PC-3 (cell line): Measurements from ENCODE around the gene SPTLC2. TPM values are rescaled to one million over a fixed set of nuclear protein-coding genes. Genes with fewer than 3 reads are reported as not detected.

Experiments
- ATAC-seq: fragments of 200-7000 bp; cut with Tn5 transposase; 2 replicates; pipeline ENCODE4 v1.9.1; 2020; ENCODE audit warnings: mild to moderate bottlenecking, moderate library complexity
- BruUV-seq: library from RNA; stranded (reverse); fragments of 400-500 nt; replicated peaks from 2 replicates; lab custom pipeline; 2021; lab: Mats Ljungman, UMichigan
- CTCF ChIA-PET: fragments of 300-600 bp; sonication (Branson Sonifier 250); formaldehyde crosslinking; loops from one replicate; lab custom pipeline; 2022; ENCODE audit warnings: antibody characterized with exemption; lab: Charles Lee
- POLR2A ChIA-PET: fragments of 300-600 bp; sonication (Branson Sonifier 250); formaldehyde crosslinking; loops from one replicate; lab custom pipeline; 2022; ENCODE audit warnings: antibody characterized with exemption; ENCODE audit not compliant: unreplicated experiment; lab: Charles Lee
- DNase-seq: peaks from one replicate; pipeline ENCODE4 v3.0.0-alpha.2; 2015
- H2AFZ ChIP-seq: fragments of 300-600 bp; sonication (generic); 2 replicates; pipeline ENCODE4 v1.6.0; 2016; ENCODE audit warnings: antibody characterized with exemption, low read length
- H3F3A ChIP-seq: fragments of 300-600 bp; sonication (generic); one replicate; pipeline ENCODE4 v1.6.0; 2017; ENCODE audit warnings: antibody characterized with exemption, low read length, control low read depth, mild to moderate bottlenecking; ENCODE audit not compliant: unreplicated experiment
- H3K27ac ChIP-seq: fragments of 300-600 bp; sonication (generic); 2 replicates; pipeline ENCODE4 v1.5.1; 2016; ENCODE audit warnings: mild to moderate bottlenecking, low read length
- H3K27me3 ChIP-seq: fragments of 300-600 bp; sonication (generic); 2 replicates; pipeline ENCODE4 v1.6.1; 2016; ENCODE audit warnings: low read length, mixed read lengths
- H3K36me3 ChIP-seq: fragments of 300-600 bp; sonication (generic); 2 replicates; pipeline ENCODE4 v1.6.1; 2016; ENCODE audit warnings: low read depth, mixed run types, low read length, mixed read lengths
- H3K4me1 ChIP-seq: fragments of 300-600 bp; sonication (generic); 2 replicates; pipeline ENCODE4 v1.5.1; 2016; ENCODE audit warnings: low read length; ENCODE audit not compliant: insufficient read depth
- H3K4me2 ChIP-seq: fragments of 300-600 bp; sonication (generic); 2 replicates; pipeline ENCODE4 v1.6.0; 2016; ENCODE audit warnings: low read length
- H3K4me3 ChIP-seq: fragments of 300-600 bp; sonication (generic); 2 replicates; pipeline ENCODE4 v1.5.1; 2016; ENCODE audit warnings: mild to moderate bottlenecking, low read length, mixed read lengths
- H3K79me2 ChIP-seq: fragments of 300-600 bp; sonication (generic); 2 replicates; pipeline ENCODE4 v1.6.1; 2017; ENCODE audit warnings: low read length, mixed read lengths
- H3K9ac ChIP-seq: fragments of 300-600 bp; sonication (generic); 2 replicates; pipeline ENCODE4 v1.6.0; 2016; ENCODE audit warnings: mild to moderate bottlenecking, low read length
- H3K9me2 ChIP-seq: fragments of 300-600 bp; sonication (generic); replicated peaks from 2 replicates; pipeline ENCODE4 v1.6.1; 2016; ENCODE audit warnings: mixed run types, low read length, mixed read lengths
- H3K9me3 ChIP-seq: fragments of 300-600 bp; sonication (generic); 2 replicates; pipeline ENCODE4 v1.6.1; 2016; ENCODE audit warnings: low read length, mixed read lengths
- H4K20me1 ChIP-seq: fragments of 300-600 bp; sonication (generic); 2 replicates; pipeline ENCODE4 v1.6.1; 2016; ENCODE audit warnings: low read length, mixed read lengths
- EZH2 ChIP-seq: fragments of 300-600 bp; sonication (generic); IDR thresholded peaks from one replicate; pipeline ENCODE4 v1.6.1; 2017; ENCODE audit warnings: antibody characterized with exemption, mild to moderate bottlenecking, low read length; ENCODE audit not compliant: unreplicated experiment
- EZH2phosphoT487 ChIP-seq: fragments of 300-600 bp; sonication (generic); IDR thresholded peaks from 2 replicates; pipeline ENCODE4 v1.6.1; 2018; ENCODE audit warnings: mild to moderate bottlenecking, antibody characterized with exemption, low read length, borderline replicate concordance
- intact Hi-C: fragments of 100-400 bp; cut with micrococcal nuclease; formaldehyde crosslinking; loops from 2 replicates; pipeline ENCODE4 v1.9.0; 2023
- total RNA-seq: library from RNA; depleted of rRNA; stranded (reverse); fragments of >200 nt; gene quantifications from 2 replicates; pipeline ENCODE4 v1.2.3, GENCODE V29; 2014
- TF ChIP-seq, protein P1 (sequence below): fragments of 300-600 bp; sonication (generic); conservative IDR thresholded peaks from 2 replicates; pipeline ENCODE4 v1.5.1; 2017; ENCODE audit warnings: antibody characterized with exemption, low read depth, mild to moderate bottlenecking, low read length

SPTLC2 gene
- total RNA-seq, 1 experiment from 2014 or later = 27.6 TPM

DNA sequence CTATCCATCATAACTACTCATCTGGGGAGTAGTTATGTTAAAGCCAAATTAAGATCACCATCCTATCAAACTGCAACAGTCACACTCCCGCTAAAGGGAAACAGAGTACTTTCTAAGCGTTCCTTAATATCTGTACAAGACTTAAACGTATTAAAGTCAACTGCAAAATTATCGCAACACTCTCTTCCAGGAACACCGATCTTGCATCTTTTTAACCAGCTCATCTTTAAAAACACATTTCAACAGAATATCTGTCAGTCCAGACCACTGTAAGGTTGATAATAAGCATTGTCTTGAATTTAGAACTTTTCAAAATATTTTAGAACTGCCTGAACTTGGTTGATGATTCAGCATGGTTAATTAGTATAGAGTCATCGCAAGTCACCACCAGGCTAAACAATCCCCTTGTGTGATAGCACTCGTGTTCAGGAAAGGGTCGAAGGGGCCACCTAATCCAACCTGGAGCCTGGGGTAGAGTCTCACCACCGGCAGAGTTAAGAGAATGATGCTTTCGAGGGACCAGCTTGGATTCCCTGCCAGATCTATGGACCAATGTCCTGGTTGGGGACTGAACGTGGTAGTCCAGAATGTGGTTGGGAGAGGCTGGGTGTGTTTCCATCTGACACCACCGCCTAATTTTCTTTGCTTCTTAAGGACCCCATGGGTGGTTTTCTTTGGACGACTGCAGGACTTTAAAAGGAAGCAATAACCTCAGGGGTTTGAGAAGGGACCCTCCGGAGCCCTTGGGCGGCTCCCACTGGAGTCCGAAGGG is 890 bp downstream of the SPTLC2 start:
- Histone ChIP-seq H3K79me2 (peaks cover 57% of the 10 kb centered on the region), H4K20me1 (peaks cover 20% of the 10 kb centered on the region), H3K27me3 (no peaks in the 10 kb centered on the region), H3K9ac (peak overlapping the region; percentile 85), H3F3A (no peaks in the 10 kb centered on the region), H3K4me1 (peaks cover 28% of the 10 kb centered on the region), H3K27ac (peak overlapping the region; percentile 45), H3K36me3 (no peaks in the 10 kb centered on the region), H3K4me3 (peak overlapping the region; percentile 97), H3K9me2 (no peaks in the 10 kb centered on the region), H3K4me2 (peak overlapping the region; percentile 95), H2AFZ (peak overlapping the region; percentile 56), H3K9me3 (no peaks in the 10 kb centered on the region)
- ChIA-PET POLR2A (interaction anchor here (0.5 kb wide), 1 partner anchor 17 kb away, joined by 10 read pairs; no protein-coding TSS in a partner anchor), CTCF (no interaction called here)
- intact Hi-C loops = loop anchor here (5.0 kb wide), 1 partner anchor 158 kb away; the partner anchor contains the start of genes AHSA1 and VIPAS39
- ATAC-seq = peak; percentile 20
- TF ChIP-seq EZH2phosphoT487 (no peak), EZH2 (no peak)
- TF ChIP-seq, protein P1, sequence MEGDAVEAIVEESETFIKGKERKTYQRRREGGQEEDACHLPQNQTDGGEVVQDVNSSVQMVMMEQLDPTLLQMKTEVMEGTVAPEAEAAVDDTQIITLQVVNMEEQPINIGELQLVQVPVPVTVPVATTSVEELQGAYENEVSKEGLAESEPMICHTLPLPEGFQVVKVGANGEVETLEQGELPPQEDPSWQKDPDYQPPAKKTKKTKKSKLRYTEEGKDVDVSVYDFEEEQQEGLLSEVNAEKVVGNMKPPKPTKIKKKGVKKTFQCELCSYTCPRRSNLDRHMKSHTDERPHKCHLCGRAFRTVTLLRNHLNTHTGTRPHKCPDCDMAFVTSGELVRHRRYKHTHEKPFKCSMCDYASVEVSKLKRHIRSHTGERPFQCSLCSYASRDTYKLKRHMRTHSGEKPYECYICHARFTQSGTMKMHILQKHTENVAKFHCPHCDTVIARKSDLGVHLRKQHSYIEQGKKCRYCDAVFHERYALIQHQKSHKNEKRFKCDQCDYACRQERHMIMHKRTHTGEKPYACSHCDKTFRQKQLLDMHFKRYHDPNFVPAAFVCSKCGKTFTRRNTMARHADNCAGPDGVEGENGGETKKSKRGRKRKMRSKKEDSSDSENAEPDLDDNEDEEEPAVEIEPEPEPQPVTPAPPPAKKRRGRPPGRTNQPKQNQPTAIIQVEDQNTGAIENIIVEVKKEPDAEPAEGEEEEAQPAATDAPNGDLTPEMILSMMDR = no peak
- DNase-seq = peak; percentile 57
- BruUV-seq = TSS peak; percentile 93

DNA sequence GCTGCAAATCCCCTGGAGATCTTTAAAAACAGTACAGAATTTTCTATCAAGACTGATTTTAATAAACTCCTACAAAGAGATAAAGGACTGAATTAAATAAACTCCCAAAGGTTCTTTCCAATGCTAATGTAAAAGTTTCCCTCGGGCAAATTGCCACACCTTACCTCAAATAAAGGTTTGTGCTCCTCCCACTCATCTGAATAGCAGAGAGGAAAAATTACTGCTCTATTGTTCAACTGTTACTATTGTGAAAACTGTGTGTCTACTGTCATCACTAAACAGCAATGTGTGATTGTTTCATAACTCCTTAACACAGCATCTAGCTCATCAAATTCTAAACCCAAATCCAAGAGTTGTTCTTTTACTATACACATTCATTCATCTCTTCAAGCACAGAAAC is 3.2 kb downstream of the SPTLC2 start:
- ChIA-PET CTCF (no interaction called here), POLR2A (interaction anchor here (1.4 kb wide), 1 partner anchor 50 kb away, joined by 7 read pairs; no protein-coding TSS in a partner anchor)
- ATAC-seq (no peak), DNase-seq (peak; percentile 50)
- H3K4me2 ChIP-seq = peak overlapping the region; percentile 47
- H3K4me3 ChIP-seq = peak overlapping the region; percentile 14; the same call in 1 of the 2 replicates
- intact Hi-C loops = no loop called here
- no peaks in the 10 kb centered on the region for H3K9me3 ChIP-seq
- peaks cover 28% of the 10 kb centered on the region for H3K4me1 ChIP-seq
- no peak overlapping the region for H3K9ac ChIP-seq
- no peak overlapping the region for H2AFZ ChIP-seq
- no TSS peak for BruUV-seq
- H4K20me1 ChIP-seq = peaks cover 20% of the 10 kb centered on the region
- no peaks in the 10 kb centered on the region for H3K27me3 ChIP-seq
- H3K36me3 ChIP-seq = no peaks in the 10 kb centered on the region
- no peaks in the 10 kb centered on the region for H3F3A ChIP-seq
- H3K79me2 ChIP-seq = peaks cover 80% of the 10 kb centered on the region
- no peaks in the 10 kb centered on the region for H3K9me2 ChIP-seq
- TF ChIP-seq, protein P1 = no peak
- TF ChIP-seq EZH2 (no peak), EZH2phosphoT487 (no peak)
- no peak overlapping the region for H3K27ac ChIP-seq
